Loucy (cell line): Measurements from ENCODE around the gene TMEM156.
A peak's percentile ranks its signal among the peaks of the same experiment; 100 is the strongest.

Source experiments
- H2AFZ ChIP-seq: fragments of 200-600 bp; sonication (generic); 2 replicates; pipeline ENCODE4 v1.6.0; 2016; ENCODE audit warnings: antibody characterized with exemption, mild to moderate bottlenecking, low read length, moderate library complexity
- H3F3A ChIP-seq: fragments of 200-600 bp; 2 replicates; pipeline ENCODE4 v1.6.0; 2016; ENCODE audit warnings: antibody characterized with exemption, low read depth, mild to moderate bottlenecking
- H3K27me3 ChIP-seq: fragments of 200-600 bp; sonication (generic); 2 replicates; pipeline ENCODE4 v1.6.1; 2014; ENCODE audit warnings: low read length, mild to moderate bottlenecking; ENCODE audit not compliant: insufficient read depth, poor library complexity, severe bottlenecking
- H3K36me3 ChIP-seq: fragments of 200-600 bp; sonication (generic); 2 replicates; pipeline ENCODE4 v1.6.1; 2016; ENCODE audit warnings: low read length; ENCODE audit not compliant: insufficient read depth
- H3K4me1 ChIP-seq: fragments of 200-600 bp; sonication (generic); 2 replicates; pipeline ENCODE4 v1.5.1; 2014; ENCODE audit warnings: low read length, mild to moderate bottlenecking; ENCODE audit not compliant: insufficient read depth, poor library complexity, severe bottlenecking
- H3K4me2 ChIP-seq: fragments of 200-600 bp; sonication (generic); 2 replicates; pipeline ENCODE4 v1.6.0; 2014; ENCODE audit warnings: antibody characterized with exemption, low read length, low read depth, mild to moderate bottlenecking; ENCODE audit not compliant: poor library complexity, severe bottlenecking
- H3K4me3 ChIP-seq: fragments of 200-600 bp; sonication (generic); 2 replicates; pipeline ENCODE4 v1.5.1; 2014; ENCODE audit warnings: low read length, mild to moderate bottlenecking, mixed read lengths; ENCODE audit not compliant: poor library complexity, severe bottlenecking
- H3K79me2 ChIP-seq: fragments of 200-600 bp; sonication (generic); 2 replicates; pipeline ENCODE4 v1.6.1; 2014; ENCODE audit warnings: low read length; ENCODE audit not compliant: insufficient read depth
- H3K9ac ChIP-seq: fragments of 200-600 bp; sonication (generic); 2 replicates; pipeline ENCODE4 v1.6.0; 2014; ENCODE audit warnings: mild to moderate bottlenecking, low read depth, low read length, moderate library complexity; ENCODE audit not compliant: poor library complexity, severe bottlenecking
- H3K9me2 ChIP-seq: fragments of 200-600 bp; sonication (generic); replicated peaks from 2 replicates; pipeline ENCODE4 v1.6.1; 2016; ENCODE audit warnings: low read depth, low read length, mixed read lengths
- H3K9me3 ChIP-seq: fragments of 200-600 bp; sonication (generic); 2 replicates; pipeline ENCODE4 v1.6.1; 2014; ENCODE audit warnings: mild to moderate bottlenecking, antibody characterized with exemption, low read length, low read depth; ENCODE audit not compliant: insufficient read depth
- H4K20me1 ChIP-seq: fragments of 200-600 bp; sonication (generic); 2 replicates; pipeline ENCODE4 v1.6.0; 2014; ENCODE audit warnings: antibody characterized with exemption, low read length, mild to moderate bottlenecking; ENCODE audit not compliant: insufficient read depth, poor library complexity, severe bottlenecking
- CTCF ChIP-seq: fragments of 200-600 bp; sonication (generic); conservative IDR thresholded peaks from 2 replicates; pipeline ENCODE4 v1.5.1; 2014; ENCODE audit warnings: mild to moderate bottlenecking, antibody characterized with exemption, low read length
- EZH2phosphoT487 ChIP-seq: fragments of 200-600 bp; IDR thresholded peaks from 2 replicates; pipeline ENCODE4 v1.6.1; 2018; ENCODE audit warnings: antibody characterized with exemption, mild to moderate bottlenecking, moderate library complexity, borderline replicate concordance

The TMEM156 gene

GRCh38 chr4:38957893-38958292 lies 74.3 kb downstream of the TMEM156 start:
- Histone ChIP-seq H3K9me3 (no peaks in the 10 kb centered on the region), H4K20me1 (no peaks in the 10 kb centered on the region), H3F3A (0 out of 2 replicates have a peak, but pooled peaks cover 4% of the 10 kb centered on the region), H3K36me3 (no peaks in the 10 kb centered on the region), H3K4me1 (peaks cover 23% of the 10 kb centered on the region), H3K9me2 (no peaks in the 10 kb centered on the region), H3K4me3 (peak overlapping the region; percentile 9), H3K9ac (peak overlapping the region; percentile 8), H3K79me2 (no peaks in the 10 kb centered on the region), H3K4me2 (peak overlapping the region; percentile 19), H2AFZ (no peak overlapping the region), H3K27me3 (no peaks in the 10 kb centered on the region)
- TF ChIP-seq EZH2phosphoT487 (no peak), CTCF (no peak)

GRCh38 chr4:38957261-38957815 lies 74.9 kb downstream of the TMEM156 start:
- Histone ChIP-seq H3K9ac (peak overlapping the region; percentile 8), H3K27me3 (no peaks in the 10 kb centered on the region), H3K9me2 (no peaks in the 10 kb centered on the region), H4K20me1 (no peaks in the 10 kb centered on the region), H3K9me3 (no peaks in the 10 kb centered on the region), H3F3A (0 out of 2 replicates have a peak, but pooled peaks cover 4% of the 10 kb centered on the region), H3K4me3 (no peak overlapping the region), H2AFZ (no peak overlapping the region), H3K4me2 (no peak overlapping the region), H3K79me2 (no peaks in the 10 kb centered on the region), H3K36me3 (no peaks in the 10 kb centered on the region), H3K4me1 (peaks cover 23% of the 10 kb centered on the region)
- TF ChIP-seq EZH2phosphoT487 (no peak), CTCF (no peak)

- peaks cover 23% of the 10 kb centered on the region for H3K4me1 ChIP-seq
- H4K20me1 ChIP-seq = no peaks in the 10 kb centered on the region
- no peak overlapping the region for H2AFZ ChIP-seq
- no peak overlapping the region for H3K9ac ChIP-seq
- no peaks in the 10 kb centered on the region for H3K9me3 ChIP-seq
- H3K4me2 ChIP-seq = no peak overlapping the region
- H3K36me3 ChIP-seq = no peaks in the 10 kb centered on the region
- no peaks in the 10 kb centered on the region for H3K9me2 ChIP-seq
- 0 out of 2 replicates have a peak, but pooled peaks cover 4% of the 10 kb centered on the region for H3F3A ChIP-seq
- no peak for TF ChIP-seq CTCF
- TF ChIP-seq EZH2phosphoT487 = no peak
- no peaks in the 10 kb centered on the region for H3K79me2 ChIP-seq
- H3K27me3 ChIP-seq = no peaks in the 10 kb centered on the region
- no peak overlapping the region for H3K4me3 ChIP-seq
Measured at GRCh38 chr4:38955957-38956356, 76.3 kb downstream of the TMEM156 start.
